CD4-positive, alpha-beta T cell (primary cell): Measurements from ENCODE around the gene DPYSL4. TPM values are rescaled to one million over a fixed set of nuclear protein-coding genes. Genes with fewer than 3 reads are reported as not detected.

Experiments
- ATAC-seq: fragments of 200-7000 bp; cut with Tn5 transposase; one replicate; pipeline ENCODE4 v1.10.0; 2022; ENCODE audit warnings: mild to moderate bottlenecking; ENCODE audit not compliant: poor library complexity
- CTCF ChIA-PET: fragments of 350-600 bp; sonication (Branson Sonifier 250); formaldehyde crosslinking; loops from one replicate; lab custom pipeline; 2021; ENCODE audit warnings: antibody characterized with exemption, inconsistent platforms; lab: Charles Lee
- POLR2A ChIA-PET: fragments of 350-600 bp; sonication (Branson Sonifier 250); formaldehyde crosslinking; loops from one replicate; lab custom pipeline; 2021; ENCODE audit warnings: antibody characterized with exemption, inconsistent platforms; lab: Charles Lee
- DNase-seq, 14 experiments: peaks; one replicate each; pipeline ENCODE4 v3.0.0-alpha.2; 2013 to 2020; ENCODE audit warnings: mixed read lengths in 2 of 14
- H3K27ac ChIP-seq, 2 donors: one replicate each; pipeline versions ENCODE4 v1.5.1 to v1.7.0; 2013; ENCODE audit warnings: low read length in 2 of 2, low read depth in 1 of 2, mild to moderate bottlenecking in 1 of 2
- H3K27me3 ChIP-seq, 2 experiments: 1 replicate in 1 of 2; 2 replicates in 1 of 2; pipeline versions ENCODE4 v1.6.1 to v1.7.0; 2013; ENCODE audit warnings: low read length in 2 of 2, control low read depth in 1 of 2, mild to moderate bottlenecking in 1 of 2, moderate library complexity in 1 of 2; ENCODE audit not compliant: insufficient read depth in 2 of 2, control insufficient read depth in 1 of 2
- H3K36me3 ChIP-seq: one replicate; pipeline ENCODE4 v1.6.1; 2013; ENCODE audit warnings: low read length, control low read depth; ENCODE audit not compliant: insufficient read depth
- H3K4me1 ChIP-seq: one replicate; pipeline ENCODE4 v1.6.1; 2013; ENCODE audit warnings: low read length, control low read depth; ENCODE audit not compliant: insufficient read depth
- H3K4me3 ChIP-seq: one replicate; pipeline ENCODE4 v1.5.1; 2013; ENCODE audit warnings: mild to moderate bottlenecking, low read length, moderate library complexity
- H3K9me3 ChIP-seq, 2 experiments: 1 replicate in 1 of 2; 2 replicates in 1 of 2; pipeline versions ENCODE4 v1.6.1 to v1.7.0; 2013; ENCODE audit warnings: low read length in 2 of 2, mild to moderate bottlenecking in 2 of 2, control low read depth in 1 of 2, moderate library complexity in 1 of 2; ENCODE audit not compliant: control insufficient read depth in 1 of 2, insufficient read depth in 1 of 2
- H3K27ac Mint-ChIP-seq: one replicate; pipeline ENCODE4 v1.8.0; 2020; ENCODE audit warnings: mixed read lengths
- H3K27me3 Mint-ChIP-seq: one replicate; pipeline ENCODE4 v1.8.0; 2021; ENCODE audit warnings: mixed read lengths
- H3K36me3 Mint-ChIP-seq: one replicate; pipeline ENCODE4 v1.8.0; 2021; ENCODE audit warnings: low read depth, mixed read lengths
- H3K4me1 Mint-ChIP-seq: one replicate; pipeline ENCODE4 v1.8.0; 2021; ENCODE audit warnings: low read depth, mixed read lengths
- H3K4me3 Mint-ChIP-seq: one replicate; pipeline ENCODE4 v1.8.0; 2020; ENCODE audit warnings: mild to moderate bottlenecking, mixed read lengths
- H3K9me3 Mint-ChIP-seq: one replicate; pipeline ENCODE4 v1.8.0; 2020; ENCODE audit warnings: mixed read lengths
- intact Hi-C, 2 experiments: fragments of 100-400 bp; cut with DNase I in 1 of 2; cut with micrococcal nuclease in 1 of 2; formaldehyde crosslinking; loops; one replicate each; pipeline versions ENCODE4 v1.15.1 to v1.9.0; 2023 to 2025; cut with DNase I, micrococcal nuclease
- total RNA-seq, 174 experiments: library from RNA in 2 of 174; stranded (reverse) in 2 of 174; gene quantifications; one replicate each; pipeline ENCODE4 v1.2.3 and lab custom pipeline; 2021 to 2026
- TF ChIP-seq, protein P1 (sequence below): fragments of 200-600 bp; IDR thresholded peaks from one replicate; pipeline ENCODE4 v1.8.0; 2022; ENCODE audit warnings: antibody characterized with exemption, mild to moderate bottlenecking

Gene DPYSL4
- total RNA-seq, 2 experiments from 2014 or later: 0.64 to 0.96 TPM

DNA sequence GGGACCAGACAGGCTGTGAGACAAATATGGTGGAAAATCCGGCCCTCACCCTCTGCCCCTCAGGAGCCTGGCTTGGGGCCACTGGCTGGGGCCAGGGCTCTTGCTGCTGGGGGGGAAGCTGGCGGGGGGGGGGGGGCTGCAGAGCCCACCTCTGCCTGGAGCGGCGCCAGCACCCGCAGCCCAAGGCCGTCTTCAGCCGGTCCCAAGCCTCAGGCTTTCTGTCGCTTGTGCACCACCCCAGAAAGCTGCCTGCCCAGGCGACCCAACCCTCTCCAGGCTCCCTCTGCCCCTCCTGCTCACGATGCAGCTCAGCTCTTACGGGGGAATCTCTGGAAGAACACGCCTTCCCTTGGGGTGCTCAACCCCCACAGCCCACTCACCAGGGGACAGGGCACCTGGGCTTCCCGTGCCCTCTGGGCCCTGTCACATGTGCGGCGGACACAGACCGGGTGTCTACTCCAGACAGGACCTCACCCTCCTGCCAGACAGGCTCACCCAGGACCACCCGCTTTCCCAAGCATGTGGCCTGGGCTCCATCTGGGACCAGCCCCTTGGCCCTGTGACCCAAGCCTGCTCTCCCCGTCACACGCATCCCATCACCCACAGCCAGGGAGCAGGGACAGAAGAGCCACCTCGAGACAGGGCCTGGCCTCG lies 43.9 kb downstream of the DPYSL4 start:
- H3K9me3 Mint-ChIP-seq: no peaks in the 10 kb centered on the region
- H3K27ac Mint-ChIP-seq: peak overlapping the region; percentile 88
- TF ChIP-seq, protein P1, sequence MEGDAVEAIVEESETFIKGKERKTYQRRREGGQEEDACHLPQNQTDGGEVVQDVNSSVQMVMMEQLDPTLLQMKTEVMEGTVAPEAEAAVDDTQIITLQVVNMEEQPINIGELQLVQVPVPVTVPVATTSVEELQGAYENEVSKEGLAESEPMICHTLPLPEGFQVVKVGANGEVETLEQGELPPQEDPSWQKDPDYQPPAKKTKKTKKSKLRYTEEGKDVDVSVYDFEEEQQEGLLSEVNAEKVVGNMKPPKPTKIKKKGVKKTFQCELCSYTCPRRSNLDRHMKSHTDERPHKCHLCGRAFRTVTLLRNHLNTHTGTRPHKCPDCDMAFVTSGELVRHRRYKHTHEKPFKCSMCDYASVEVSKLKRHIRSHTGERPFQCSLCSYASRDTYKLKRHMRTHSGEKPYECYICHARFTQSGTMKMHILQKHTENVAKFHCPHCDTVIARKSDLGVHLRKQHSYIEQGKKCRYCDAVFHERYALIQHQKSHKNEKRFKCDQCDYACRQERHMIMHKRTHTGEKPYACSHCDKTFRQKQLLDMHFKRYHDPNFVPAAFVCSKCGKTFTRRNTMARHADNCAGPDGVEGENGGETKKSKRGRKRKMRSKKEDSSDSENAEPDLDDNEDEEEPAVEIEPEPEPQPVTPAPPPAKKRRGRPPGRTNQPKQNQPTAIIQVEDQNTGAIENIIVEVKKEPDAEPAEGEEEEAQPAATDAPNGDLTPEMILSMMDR: no peak
- H3K27me3 Mint-ChIP-seq: no peaks in the 10 kb centered on the region
- ChIA-PET CTCF (no interaction called here), POLR2A (no interaction called here)
- intact Hi-C loops: no loop called here
- DNase-seq: no peak
- peaks cover 42% of the 10 kb centered on the region for H3K4me1 ChIP-seq
- H3K4me3 ChIP-seq: peak overlapping the region; percentile 31
- peaks cover 0 to 2% of the 10 kb centered on the region in 2 experiments for H3K27me3 ChIP-seq
- no peak overlapping the region for H3K27ac ChIP-seq
- no peak overlapping the region for H3K4me3 Mint-ChIP-seq
- H3K4me1 Mint-ChIP-seq: peaks cover 32% of the 10 kb centered on the region
- no peaks in the 10 kb centered on the region for H3K9me3 ChIP-seq
- ATAC-seq: no peak
- no peaks in the 10 kb centered on the region for H3K36me3 ChIP-seq
- no peaks in the 10 kb centered on the region for H3K36me3 Mint-ChIP-seq

DNA sequence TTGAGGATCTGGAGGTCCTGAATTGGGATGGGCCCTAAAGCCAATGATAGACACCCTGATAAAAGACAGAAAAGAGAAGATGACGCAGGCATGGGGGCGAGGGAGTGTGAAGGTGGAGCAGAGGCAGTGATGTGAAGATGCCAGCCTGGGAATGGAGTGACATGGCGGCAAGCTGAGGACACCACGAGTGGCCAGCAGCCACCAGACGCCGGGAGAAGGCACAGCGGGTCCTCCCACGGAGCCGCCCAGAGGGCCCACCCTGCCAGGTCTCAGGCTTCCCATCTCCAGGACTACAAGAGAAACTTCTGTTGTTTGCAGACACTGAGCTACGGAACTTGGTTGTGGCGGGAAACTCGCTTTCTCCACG lies 44.9 kb downstream of the DPYSL4 start:
- Mint-ChIP-seq H3K9me3 (no peaks in the 10 kb centered on the region), H3K4me1 (peaks cover 32% of the 10 kb centered on the region), H3K27ac (peak overlapping the region; percentile 84), H3K27me3 (no peaks in the 10 kb centered on the region), H3K4me3 (peak overlapping the region; percentile 43), H3K36me3 (no peaks in the 10 kb centered on the region)
- CTCF ChIA-PET: no interaction called here
- intact Hi-C loops: no loop called here
- Histone ChIP-seq H3K9me3 (no peaks in the 10 kb centered on the region), H3K36me3 (no peaks in the 10 kb centered on the region), H3K4me1 (peaks cover 39% of the 10 kb centered on the region), H3K27ac (no peak overlapping the region), H3K4me3 (no peak overlapping the region), H3K27me3 (peaks cover 0 to 2% of the 10 kb centered on the region in 2 experiments)
- TF ChIP-seq, protein P1: no peak
- ATAC-seq (no peak), DNase-seq (no peak)
- POLR2A ChIA-PET: no interaction called here

DNA sequence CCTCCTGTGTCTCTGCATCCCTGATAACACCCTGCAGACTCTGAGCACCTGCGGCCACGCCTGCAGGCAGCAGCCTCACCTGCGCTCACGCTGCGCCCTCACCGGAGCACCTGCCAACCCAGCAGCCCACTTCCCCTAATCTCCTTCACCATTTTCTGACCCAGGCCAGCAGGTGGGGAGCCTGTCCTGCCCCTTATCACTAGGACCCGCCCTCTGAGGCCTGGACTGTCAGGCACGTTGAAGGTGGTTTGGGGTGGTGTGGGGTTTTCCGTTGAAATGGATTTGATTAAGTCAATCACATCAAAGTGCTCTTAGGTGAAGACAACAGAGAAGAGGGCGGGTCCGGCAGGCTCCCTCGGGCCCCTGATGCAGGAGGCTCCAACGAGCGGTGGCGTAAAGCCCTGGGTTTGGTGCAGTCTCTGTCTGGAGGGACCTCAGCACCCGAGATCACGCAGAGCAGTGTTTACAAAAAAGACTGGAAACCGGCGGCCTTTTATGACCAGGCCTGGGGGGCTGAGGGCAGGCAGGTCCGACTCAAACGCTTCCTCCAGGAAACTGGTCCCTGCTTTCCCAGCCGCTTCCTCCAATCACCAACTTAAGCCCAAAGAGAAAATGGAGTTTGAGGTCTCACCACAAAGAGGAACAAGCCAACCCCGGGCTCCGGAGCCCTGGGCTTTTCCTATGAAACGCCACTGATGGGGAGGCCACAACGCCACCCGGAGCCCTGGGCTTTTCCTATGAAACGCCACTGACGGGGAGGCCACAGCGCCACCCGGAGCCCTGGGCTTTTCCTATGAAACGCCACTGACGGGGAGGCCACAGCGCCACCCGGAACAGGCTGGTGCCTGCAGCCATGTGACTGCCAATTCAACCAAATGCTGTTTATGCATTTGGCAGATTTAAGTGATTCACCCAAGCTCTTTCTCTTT lies 45.5 kb downstream of the DPYSL4 start:
- H3K27ac ChIP-seq: no peak overlapping the region
- DNase-seq (peak in 4 of 14 experiments; percentile 30 to 63 (median 48)), ATAC-seq (peak; percentile 68)
- peaks cover 39% of the 10 kb centered on the region for H3K4me1 ChIP-seq
- peaks cover 0 to 2% of the 10 kb centered on the region in 2 experiments for H3K27me3 ChIP-seq
- H3K9me3 ChIP-seq: no peaks in the 10 kb centered on the region
- ChIA-PET CTCF (no interaction called here), POLR2A (no interaction called here)
- Mint-ChIP-seq H3K36me3 (no peaks in the 10 kb centered on the region), H3K9me3 (no peaks in the 10 kb centered on the region), H3K4me1 (peaks cover 32% of the 10 kb centered on the region), H3K27ac (peak overlapping the region; percentile 84), H3K27me3 (no peaks in the 10 kb centered on the region), H3K4me3 (peak overlapping the region; percentile 43)
- H3K4me3 ChIP-seq: peak overlapping the region; percentile 16
- no peaks in the 10 kb centered on the region for H3K36me3 ChIP-seq
- TF ChIP-seq, protein P1: no peak
- intact Hi-C loops: no loop called here
